Vagina (tissue), 2 donors: ENCODE measurements around the gene SV2B. TPM values are rescaled to one million over a fixed set of nuclear protein-coding genes. Genes with fewer than 3 reads are reported as not detected.

Source experiments
- DNase-seq, 2 donors: peaks; one replicate each; pipeline ENCODE4 v3.0.0-alpha.2; 2017; ENCODE audit errors: extremely low spot score in 2 of 2
- H3K27ac ChIP-seq: fragments of 200-600 bp; sonication (generic); one replicate; pipeline ENCODE4 v1.5.1; 2019
- H3K27me3 ChIP-seq: fragments of 200-600 bp; sonication (generic); one replicate; pipeline ENCODE4 v1.5.1; 2019
- H3K36me3 ChIP-seq, 2 donors: fragments of 200-600 bp; sonication (generic); one replicate each; pipeline ENCODE4 v1.5.1; 2017 to 2019
- H3K4me1 ChIP-seq: fragments of 200-600 bp; sonication (generic); one replicate; pipeline ENCODE4 v1.5.1; 2019
- H3K4me3 ChIP-seq, 2 donors: fragments of 200-600 bp; sonication (generic); 1 replicate in 1 of 2; 2 replicates in 1 of 2; pipeline ENCODE4 v1.5.1; 2016 to 2019
- H3K9me3 ChIP-seq: fragments of 200-600 bp; sonication (generic); one replicate; pipeline ENCODE4 v1.5.1; 2019
- POLR2A ChIP-seq, 2 donors: fragments of 450-650 bp; IDR thresholded peaks; one replicate each; pipeline ENCODE4 v1.6.1; 2017; ENCODE audit warnings: antibody characterized with exemption in 2 of 2, mild to moderate bottlenecking in 2 of 2, moderate library complexity in 2 of 2
- POLR2AphosphoS5 ChIP-seq, 2 donors: sonication (generic); formaldehyde crosslinking; IDR thresholded peaks; one replicate each; pipeline ENCODE4 v1.9.0; 2017; ENCODE audit warnings: antibody characterized with exemption in 2 of 2, mild to moderate bottlenecking in 2 of 2, low read depth in 1 of 2; ENCODE audit not compliant: insufficient read depth in 1 of 2
- intact Hi-C: fragments of 100-400 bp; cut with DNase I; formaldehyde crosslinking; loops from one replicate; pipeline ENCODE4 v1.15.1; 2023
- total RNA-seq: library from RNA; depleted of rRNA; stranded (reverse); fragments of >200 nt; gene quantifications from one replicate; pipeline ENCODE4 v1.2.3, GENCODE V29; 2016
- TF ChIP-seq, protein P1 (sequence below), 3 experiments: fragments of 450-650 bp in 2 of 3; fragments of 200-600 bp in 1 of 3; sonication (generic) in 1 of 3; IDR thresholded peaks; one replicate each; pipeline ENCODE4 v1.5.1; 2017 to 2019; ENCODE audit warnings: antibody characterized with exemption in 3 of 3, mild to moderate bottlenecking in 2 of 3, moderate library complexity in 2 of 3

SV2B gene
- total RNA-seq, 1 donor from 2014 or later: 3.2 TPM

DNA sequence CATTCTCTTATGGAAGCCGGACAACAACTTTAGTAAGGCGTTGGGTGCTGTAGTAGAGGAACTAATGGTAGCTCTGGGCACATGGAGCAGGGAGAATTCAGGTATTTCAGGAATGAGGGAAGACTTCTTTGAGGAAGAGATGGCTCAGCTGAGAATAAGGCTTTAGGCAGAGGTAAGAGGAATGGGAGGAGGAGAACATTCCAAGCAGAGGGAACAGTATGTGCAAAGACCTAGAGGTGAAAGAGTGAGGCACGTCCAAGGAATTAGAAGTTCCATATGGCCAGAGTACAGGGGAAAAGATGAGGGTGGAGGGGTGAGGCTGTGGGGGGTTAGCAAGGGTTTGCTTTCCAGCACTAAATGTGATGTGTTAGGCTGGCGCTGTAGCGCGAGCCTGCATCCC is 1.6 kb upstream of the SV2B start:
- no peak for DNase-seq
- intact Hi-C loops: no loop called here
- Histone ChIP-seq H3K4me1 (peaks cover 25% of the 10 kb centered on the region), H3K9me3 (no peaks in the 10 kb centered on the region), H3K27ac (no peak overlapping the region), H3K36me3 (no peaks in the 10 kb centered on the region), H3K27me3 (peaks cover 6% of the 10 kb centered on the region), H3K4me3 (no peak overlapping the region)
- TF ChIP-seq POLR2A (IDR thresholded peaks at IDR 0.05): no peak
- TF ChIP-seq, protein P1, sequence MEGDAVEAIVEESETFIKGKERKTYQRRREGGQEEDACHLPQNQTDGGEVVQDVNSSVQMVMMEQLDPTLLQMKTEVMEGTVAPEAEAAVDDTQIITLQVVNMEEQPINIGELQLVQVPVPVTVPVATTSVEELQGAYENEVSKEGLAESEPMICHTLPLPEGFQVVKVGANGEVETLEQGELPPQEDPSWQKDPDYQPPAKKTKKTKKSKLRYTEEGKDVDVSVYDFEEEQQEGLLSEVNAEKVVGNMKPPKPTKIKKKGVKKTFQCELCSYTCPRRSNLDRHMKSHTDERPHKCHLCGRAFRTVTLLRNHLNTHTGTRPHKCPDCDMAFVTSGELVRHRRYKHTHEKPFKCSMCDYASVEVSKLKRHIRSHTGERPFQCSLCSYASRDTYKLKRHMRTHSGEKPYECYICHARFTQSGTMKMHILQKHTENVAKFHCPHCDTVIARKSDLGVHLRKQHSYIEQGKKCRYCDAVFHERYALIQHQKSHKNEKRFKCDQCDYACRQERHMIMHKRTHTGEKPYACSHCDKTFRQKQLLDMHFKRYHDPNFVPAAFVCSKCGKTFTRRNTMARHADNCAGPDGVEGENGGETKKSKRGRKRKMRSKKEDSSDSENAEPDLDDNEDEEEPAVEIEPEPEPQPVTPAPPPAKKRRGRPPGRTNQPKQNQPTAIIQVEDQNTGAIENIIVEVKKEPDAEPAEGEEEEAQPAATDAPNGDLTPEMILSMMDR (IDR thresholded peaks at IDR 0.05): no peak
- TF ChIP-seq POLR2AphosphoS5 (IDR thresholded peaks at IDR 0.05; ENCODE audit: insufficient read depth in 1 of 2, low read depth in 1 of 2): no peak

DNA sequence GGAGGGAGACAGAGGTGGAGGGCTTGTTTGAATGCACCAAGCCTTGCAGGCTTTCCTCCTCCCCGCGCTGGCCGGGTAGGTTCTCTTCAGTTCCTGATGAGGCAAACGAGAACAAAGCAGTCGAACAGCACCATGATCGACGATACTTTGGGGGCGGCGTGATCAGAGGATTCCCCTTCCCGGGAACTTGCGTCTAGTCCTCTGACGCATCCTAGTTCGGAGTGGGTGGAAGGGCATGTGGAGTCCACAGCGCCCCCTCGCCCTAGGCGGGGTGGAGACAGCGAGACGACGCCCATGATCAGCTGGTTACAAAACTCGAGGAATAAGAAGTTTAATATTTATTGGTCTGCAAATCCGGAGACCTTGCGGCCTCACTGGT is 452 bp upstream of the SV2B start:
- H3K27me3 ChIP-seq: peaks cover 6% of the 10 kb centered on the region

DNA sequence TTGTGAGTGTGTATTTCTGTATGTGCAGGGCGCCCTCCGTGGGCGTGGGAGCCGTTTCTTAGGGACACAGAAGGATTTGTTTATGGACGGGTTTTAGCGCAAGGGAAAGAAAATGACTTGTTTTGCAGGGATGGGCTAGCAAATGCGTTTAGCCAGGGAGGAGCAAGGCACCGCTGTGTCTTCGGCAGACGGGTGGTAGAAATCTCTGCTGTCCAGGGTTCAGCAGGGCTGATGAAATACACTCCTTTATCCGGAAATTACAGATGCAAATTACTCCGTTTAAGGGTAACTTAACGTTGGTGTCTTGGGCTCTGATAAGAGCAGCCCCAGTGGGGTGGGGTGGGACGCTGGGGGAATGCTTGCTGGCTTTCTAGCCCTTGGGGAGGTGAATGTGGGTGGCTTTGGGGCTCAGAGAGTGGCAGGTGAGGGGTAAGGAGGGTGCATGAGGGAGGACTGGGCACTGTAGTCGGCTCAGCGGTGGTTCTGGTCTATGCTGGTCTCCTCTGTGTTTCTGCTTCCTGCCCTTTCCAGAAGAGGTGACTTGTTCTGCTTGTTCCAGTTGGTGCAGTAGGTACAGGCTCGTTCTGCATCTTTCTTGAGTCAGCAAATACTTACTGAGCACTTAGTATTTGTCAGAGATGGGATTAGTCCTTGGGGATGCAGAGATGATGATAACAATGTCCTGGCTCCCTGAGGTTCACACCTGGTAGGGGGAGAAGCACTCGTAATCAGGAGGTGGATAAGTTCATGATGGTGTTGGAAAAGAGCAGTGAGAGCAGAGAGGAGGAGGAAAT is 954 bp downstream of the SV2B start:
- no peak for TF ChIP-seq POLR2AphosphoS5 (IDR thresholded peaks at IDR 0.05; ENCODE audit: insufficient read depth in 1 of 2, low read depth in 1 of 2)
- TF ChIP-seq POLR2A (IDR thresholded peaks at IDR 0.05): no peak
- TF ChIP-seq, protein P1 (IDR thresholded peaks at IDR 0.05): no peak
- H3K27ac ChIP-seq: no peak overlapping the region

More for the DNA sequence above, 452 bp upstream of the SV2B start:
- Histone ChIP-seq H3K9me3 (no peaks in the 10 kb centered on the region), H3K27ac (no peak overlapping the region), H3K4me1 (peaks cover 25% of the 10 kb centered on the region), H3K4me3 (peak overlapping the region; percentile 46 to 59), H3K36me3 (no peaks in the 10 kb centered on the region)
- peak in 1 of 2 donors; percentile 52 for DNase-seq
- no peak for TF ChIP-seq POLR2AphosphoS5 (IDR thresholded peaks at IDR 0.05; ENCODE audit: insufficient read depth in 1 of 2, low read depth in 1 of 2)
- TF ChIP-seq POLR2A (IDR thresholded peaks at IDR 0.05): no peak
- TF ChIP-seq, protein P1 (IDR thresholded peaks at IDR 0.05): no peak
- intact Hi-C loops: no loop called here

DNA sequence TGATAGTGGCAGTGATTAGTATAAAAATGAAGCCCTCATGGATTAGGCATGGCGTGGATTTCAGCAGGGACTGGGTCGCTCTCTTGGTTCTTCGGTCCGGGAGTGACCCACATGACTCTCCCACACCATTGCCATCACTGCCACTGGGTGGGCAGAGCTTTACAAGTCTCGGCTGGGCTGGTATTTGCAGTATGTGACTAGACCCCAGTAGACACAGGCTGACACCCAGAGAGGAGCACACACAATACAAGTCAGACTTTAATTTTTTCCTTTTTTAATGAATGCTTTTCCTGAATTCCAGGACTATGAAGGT is 1.5 kb downstream of the SV2B start:
- H3K4me1 ChIP-seq: peaks cover 25% of the 10 kb centered on the region
- no peaks in the 10 kb centered on the region for H3K9me3 ChIP-seq
- no peaks in the 10 kb centered on the region for H3K36me3 ChIP-seq
- H3K27ac ChIP-seq: no peak overlapping the region
- intact Hi-C loops: no loop called here
- no peak for TF ChIP-seq POLR2A (IDR thresholded peaks at IDR 0.05)
- TF ChIP-seq, protein P1 (IDR thresholded peaks at IDR 0.05): no peak
- no peak for TF ChIP-seq POLR2AphosphoS5 (IDR thresholded peaks at IDR 0.05; ENCODE audit: insufficient read depth in 1 of 2, low read depth in 1 of 2)
- peaks cover 6% of the 10 kb centered on the region for H3K27me3 ChIP-seq
- DNase-seq: no peak
- H3K4me3 ChIP-seq: no peak overlapping the region

More for the DNA sequence above, 954 bp downstream of the SV2B start:
- peak in 1 of 2 donors; percentile 6 for DNase-seq
- H3K4me3 ChIP-seq: peak overlapping the region; percentile 46 to 59
- peaks cover 25% of the 10 kb centered on the region for H3K4me1 ChIP-seq
- intact Hi-C loops: no loop called here
- H3K27me3 ChIP-seq: peaks cover 6% of the 10 kb centered on the region
- H3K36me3 ChIP-seq: no peaks in the 10 kb centered on the region
- H3K9me3 ChIP-seq: no peaks in the 10 kb centered on the region
